ENCODE data around the gene COG3. TPM values are rescaled to one million over a fixed set of nuclear protein-coding genes. Genes with fewer than 3 reads are reported as not detected.

The COG3 gene
- total and polyA plus RNA-seq, 10 of the 15 experiments (the other 5 are each of a cell fraction or from before 2014, with no cell fraction given) = 6.1 to 35.1 (median 22.6) TPM

GRCh38 chr13:45474584-45475454, 10.1 kb downstream of the COG3 start (continued):
- TF ChIP-seq POU2F2 (IDR thresholded peaks at IDR 0.05; ENCODE audit: borderline replicate concordance, low read depth, low read length) = no peak
- TF ChIP-seq POLR2A (IDR thresholded peaks at IDR 0.05; ENCODE audit: low read depth, low read length) = no peak
- no peak for TF ChIP-seq EP300 (IDR thresholded peaks at IDR 0.05; ENCODE audit: borderline replicate concordance in 1 of 2, control insufficient read depth in 1 of 2, low read depth in 2 of 2, low read length in 2 of 2)
- no peak for TF ChIP-seq CEBPZ (IDR thresholded peaks at IDR 0.05; ENCODE audit: low read depth, low read length)
- no peak for TF ChIP-seq POLR2AphosphoS2 (IDR thresholded peaks at IDR 0.05; ENCODE audit: low read depth, low read length)
- TF ChIP-seq BMI1 (IDR thresholded peaks at IDR 0.05; ENCODE audit: borderline replicate concordance) = no peak
- TF ChIP-seq SMC3 (IDR thresholded peaks at IDR 0.05; ENCODE audit: borderline replicate concordance, low read length) = no peak
- TF ChIP-seq DPF2 (IDR thresholded peaks at IDR 0.05) = no peak
- peak; percentile 65 for TF ChIP-seq RUNX3 (IDR thresholded peaks at IDR 0.05; ENCODE audit: low read length)
- no peak for TF ChIP-seq USF2 (IDR thresholded peaks at IDR 0.05; ENCODE audit: borderline replicate concordance, low read depth, low read length)
- TF ChIP-seq SKIL (IDR thresholded peaks at IDR 0.05; ENCODE audit: low read depth, poor library complexity, severe bottlenecking) = peak; percentile 39
- TF ChIP-seq MAX (IDR thresholded peaks at IDR 0.05; ENCODE audit: low read depth, low read length) = no peak
- 0 out of 2 replicates have a peak, but pooled peaks have one; percentile 37 for TF ChIP-seq ATF2 (IDR thresholded peaks at IDR 0.05; ENCODE audit: low read length)
- no peak for TF ChIP-seq SUPT20H (IDR thresholded peaks at IDR 0.05; ENCODE audit: borderline replicate concordance, control insufficient read depth, low read depth, low read length)
- TF ChIP-seq ATF3 (IDR thresholded peaks at IDR 0.05; ENCODE audit: borderline replicate concordance, extremely low read depth, low read depth, low read length) = no peak
- TF ChIP-seq IRF5 (IDR thresholded peaks at IDR 0.05; ENCODE audit: borderline replicate concordance) = no peak
- no peak for TF ChIP-seq CREB1 (IDR thresholded peaks at IDR 0.05; ENCODE audit: low read depth)
- TF ChIP-seq SRF (IDR thresholded peaks at IDR 0.05; ENCODE audit: low read depth in 2 of 2, low read length in 2 of 2) = no peak
- no peak for TF ChIP-seq ZNF24 (IDR thresholded peaks at IDR 0.05)
